Tongue (tissue), 2 donors: ENCODE results near the gene PTPRU. TPM values are rescaled to one million over a fixed set of nuclear protein-coding genes. Genes with fewer than 3 reads are reported as not detected.

Experiments used
- DNase-seq: peaks from one replicate; pipeline ENCODE4 v3.0.0-alpha.2; 2015
- total RNA-seq: library from RNA; depleted of rRNA; stranded (reverse); fragments of >200 nt; gene quantifications from one replicate; pipeline ENCODE4 v1.2.3, GENCODE V29; 2014

PTPRU gene
- total RNA-seq, 1 donor from 2014 or later, result 42.5 TPM

DNA sequence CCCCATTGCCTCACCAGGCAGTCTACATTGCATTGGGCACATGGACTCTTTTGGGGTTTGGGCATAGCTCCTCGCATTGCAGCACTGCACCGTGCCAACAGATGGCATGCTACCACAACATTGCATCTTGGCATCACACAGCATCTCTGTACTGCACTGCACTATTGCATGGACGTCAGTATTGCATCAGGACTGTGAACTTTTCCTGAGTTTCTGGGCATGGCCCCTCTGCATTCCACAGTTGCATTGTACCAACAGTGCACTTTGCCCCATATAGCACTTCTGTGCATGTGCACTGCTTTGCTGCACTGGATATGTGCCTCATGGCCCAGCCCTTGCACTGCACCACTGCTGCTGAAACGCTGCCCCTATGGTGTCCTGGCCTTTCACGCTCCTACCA is 9.6 kb downstream of the PTPRU start:
- peak; percentile 66 for DNase-seq

DNA sequence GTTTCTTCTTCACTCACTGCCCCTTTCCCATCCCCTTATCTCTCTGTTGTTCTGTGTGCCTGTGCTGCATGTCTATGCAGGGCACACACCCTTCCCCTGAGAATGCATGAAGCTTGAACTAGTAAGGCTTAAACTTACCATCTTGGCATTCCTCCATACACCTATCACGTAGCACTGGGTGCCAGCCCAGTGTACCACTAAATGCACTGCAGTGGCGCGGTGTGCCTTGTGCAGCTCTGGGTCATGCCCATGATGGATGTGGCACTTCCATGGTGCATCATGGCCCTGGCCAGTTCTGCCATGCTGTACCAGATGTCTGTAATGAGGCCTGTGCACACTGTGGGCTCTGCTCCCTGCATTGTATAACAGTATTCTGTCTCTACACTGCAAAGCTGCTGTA is 10.7 kb downstream of the PTPRU start:
- DNase-seq, result no peak

DNA sequence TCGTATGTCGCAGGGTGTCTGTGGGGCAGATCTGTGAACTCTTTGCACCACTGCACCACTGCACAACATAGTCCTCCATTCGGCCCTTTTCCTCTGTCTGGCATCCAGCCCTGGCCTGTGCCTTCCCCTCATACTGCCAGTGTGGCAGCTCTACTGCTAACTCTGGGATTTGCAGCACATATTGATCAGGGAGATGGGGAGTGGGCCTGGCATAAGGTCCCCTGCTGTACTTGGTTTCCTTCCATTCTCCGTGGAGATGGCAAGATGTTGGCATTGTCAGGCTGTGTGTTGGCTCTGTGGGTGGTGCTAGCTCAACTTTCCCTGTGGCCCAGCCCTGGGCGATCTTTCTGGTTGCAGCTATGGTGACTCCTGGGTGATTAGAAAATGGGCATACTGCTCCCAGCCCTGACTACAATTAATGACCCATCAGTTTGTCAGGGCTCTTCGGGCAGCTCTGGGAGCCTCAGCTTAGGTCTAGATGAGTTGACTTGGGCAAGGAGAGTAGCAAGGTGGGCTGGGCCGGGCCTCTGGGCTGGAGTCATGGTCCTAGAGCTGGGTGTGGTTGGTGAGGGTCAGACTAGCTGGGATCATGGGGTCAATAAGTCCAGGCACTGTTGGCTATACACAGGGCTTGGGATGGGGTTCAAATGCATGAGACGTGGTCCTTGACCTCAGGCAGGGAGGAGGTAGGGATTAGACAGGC is 11.4 kb downstream of the PTPRU start:
- no peak for DNase-seq

DNA sequence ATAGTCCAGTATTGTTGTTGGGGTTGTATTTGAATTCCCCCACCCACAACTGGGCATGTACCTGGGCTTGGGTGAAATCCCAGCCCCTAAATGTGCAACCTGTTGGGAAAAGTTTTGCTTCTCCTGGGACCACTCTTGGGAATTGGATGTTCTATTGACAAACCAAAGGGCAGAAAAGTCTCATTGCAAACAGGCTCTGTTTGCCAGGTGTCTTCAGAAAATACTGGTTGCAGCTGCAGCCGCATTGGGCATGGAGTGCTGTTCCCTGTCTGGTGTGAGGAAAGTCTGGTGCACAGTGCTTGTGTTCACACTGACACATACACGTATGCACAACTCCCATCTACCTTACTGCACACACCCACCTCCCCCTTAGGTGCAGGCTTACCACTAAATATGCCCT is 12.1 kb downstream of the PTPRU start:
- no peak for DNase-seq

DNA sequence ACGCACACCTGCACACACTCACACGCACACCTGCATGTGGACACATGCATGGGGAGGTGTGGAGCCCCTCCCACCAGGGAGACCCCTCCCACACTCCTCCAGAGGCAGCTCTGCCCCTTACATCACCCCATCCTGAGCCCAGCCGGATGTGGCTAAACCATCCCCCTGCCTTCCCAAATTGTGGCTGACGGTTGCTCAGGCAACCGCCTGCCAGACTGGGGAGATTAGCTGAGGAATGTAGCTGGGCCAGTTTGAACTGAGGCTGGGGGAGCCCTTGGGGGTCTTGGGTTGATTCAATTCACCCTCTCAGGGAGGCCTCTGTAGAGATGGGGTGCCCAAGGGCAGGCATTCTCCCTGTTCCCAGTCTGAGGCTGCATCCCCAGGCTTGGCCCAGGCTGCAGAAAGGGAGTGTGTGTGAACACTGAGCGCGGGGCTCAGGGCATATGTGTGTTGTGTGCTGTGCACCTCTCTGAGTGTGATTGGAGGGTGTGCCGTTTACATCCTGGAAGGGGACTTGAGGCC is 12.9 kb downstream of the PTPRU start:
- DNase-seq, result peak; percentile 61

GRCh38 chr1:29249951-29250581 is 13.7 kb downstream of the PTPRU start:
- no peak for DNase-seq

DNA sequence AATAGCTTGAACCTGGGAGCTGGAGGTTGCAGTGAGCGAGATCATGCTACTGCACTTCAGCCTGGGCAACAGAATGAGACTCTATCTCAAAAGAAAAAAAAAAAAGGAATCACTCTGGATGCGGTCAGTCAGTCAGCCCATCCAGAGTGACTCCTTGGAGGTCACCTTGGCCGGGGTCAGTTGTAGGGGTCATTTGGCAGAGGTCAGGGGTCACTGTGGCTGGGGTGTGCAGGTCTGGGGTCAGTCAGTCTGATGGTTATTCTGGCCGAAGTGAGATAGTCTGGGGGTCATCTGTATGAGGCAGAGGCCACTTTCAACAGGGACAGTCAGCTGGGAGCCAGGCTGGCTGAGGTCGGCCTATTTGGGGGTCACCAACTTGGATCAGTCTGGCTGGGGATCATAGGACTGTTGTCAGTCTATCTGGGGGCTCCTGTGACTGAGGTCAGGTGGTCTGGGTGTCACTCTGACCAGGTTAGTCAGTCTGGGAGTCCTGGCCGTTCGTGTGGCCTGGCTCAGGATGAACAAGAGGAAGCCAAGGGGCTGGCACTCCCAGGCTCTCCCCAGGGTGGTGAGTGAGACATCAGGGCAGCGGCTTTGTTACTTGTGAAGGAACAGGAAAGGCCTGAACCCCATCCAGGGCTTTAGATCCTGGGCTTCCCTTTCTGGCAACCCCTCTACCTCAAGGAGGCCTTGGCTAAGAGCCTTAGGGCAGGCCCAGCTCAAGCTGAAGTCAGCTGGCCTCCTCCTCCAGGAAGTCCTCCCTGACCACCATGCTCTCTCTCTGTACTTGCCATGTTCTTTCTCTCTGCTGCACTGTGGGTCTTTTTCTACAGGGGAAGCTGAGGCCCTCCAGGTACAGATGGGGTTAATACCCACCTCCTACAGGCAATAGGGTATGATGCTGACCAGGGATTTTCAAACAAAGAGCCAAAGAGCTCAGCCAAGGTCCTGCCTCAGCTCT is 15.1 kb downstream of the PTPRU start:
- DNase-seq, result no peak

GRCh38 chr1:29253180-29253579 is 16.9 kb downstream of the PTPRU start:
- DNase-seq, result no peak

GRCh38 chr1:29254346-29254745 is 18.0 kb downstream of the PTPRU start:
- no peak for DNase-seq

GRCh38 chr1:29255134-29255666 is 18.9 kb downstream of the PTPRU start:
- DNase-seq, result no peak

DNA sequence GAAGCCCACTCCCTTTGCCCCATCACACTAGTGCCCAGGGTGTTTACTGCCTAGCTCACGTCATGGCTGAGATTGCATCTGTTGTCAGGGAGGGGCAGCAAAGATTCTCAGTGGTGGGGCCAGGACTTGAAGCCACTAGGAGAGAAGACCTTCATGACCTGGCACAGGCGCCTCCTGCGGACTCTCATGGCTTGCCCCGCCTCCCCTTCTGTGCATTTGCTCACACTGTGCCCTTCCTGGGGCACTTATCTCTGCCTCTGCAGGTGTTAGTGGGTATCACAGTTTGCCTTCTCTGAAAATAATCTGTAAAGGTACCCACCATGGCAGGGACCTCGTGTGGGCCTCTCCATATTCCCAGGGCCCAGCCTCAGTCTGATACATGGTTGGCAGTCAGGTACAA is 20.1 kb downstream of the PTPRU start:
- DNase-seq, result no peak

- DNase-seq, result peak; percentile 52
These were observed 20.9 kb downstream of the PTPRU start for GRCh38 chr1:29256979-29257804.

DNA sequence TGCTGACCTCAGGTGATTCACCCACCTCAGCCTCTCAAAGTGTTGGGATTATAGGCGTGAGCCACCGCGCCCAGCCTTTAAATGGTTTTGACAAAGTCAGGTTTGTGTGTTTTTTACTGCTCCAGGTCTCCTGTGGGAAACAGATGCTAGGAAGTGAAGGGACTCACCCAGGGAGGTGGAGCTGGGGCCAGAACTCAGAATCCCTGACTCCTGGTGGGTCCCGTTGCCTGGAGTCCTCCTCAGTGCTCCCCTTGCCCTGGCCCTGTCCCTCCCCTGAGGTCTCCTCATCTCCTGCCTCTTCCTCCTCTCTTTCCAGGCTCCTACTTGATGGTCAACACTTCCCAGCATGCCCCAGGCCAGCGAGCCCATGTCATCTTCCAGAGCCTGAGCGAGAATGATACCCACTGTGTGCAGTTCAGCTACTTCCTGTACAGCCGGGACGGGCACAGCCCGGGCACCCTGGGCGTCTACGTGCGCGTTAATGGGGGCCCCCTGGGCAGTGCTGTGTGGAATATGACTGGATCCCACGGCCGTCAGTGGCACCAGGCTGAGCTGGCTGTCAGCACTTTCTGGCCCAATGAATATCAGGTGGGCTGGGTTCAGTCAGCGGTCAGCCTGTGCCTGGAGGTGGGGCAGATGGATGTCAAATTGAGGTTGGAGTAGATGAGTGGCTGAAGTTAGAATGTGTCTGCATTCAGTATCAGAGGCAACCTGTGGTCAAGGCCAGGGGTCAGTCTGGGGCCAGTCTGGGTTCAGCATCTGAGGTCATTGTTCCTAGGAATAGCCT is 22.1 kb downstream of the PTPRU start:
- no peak for DNase-seq

DNA sequence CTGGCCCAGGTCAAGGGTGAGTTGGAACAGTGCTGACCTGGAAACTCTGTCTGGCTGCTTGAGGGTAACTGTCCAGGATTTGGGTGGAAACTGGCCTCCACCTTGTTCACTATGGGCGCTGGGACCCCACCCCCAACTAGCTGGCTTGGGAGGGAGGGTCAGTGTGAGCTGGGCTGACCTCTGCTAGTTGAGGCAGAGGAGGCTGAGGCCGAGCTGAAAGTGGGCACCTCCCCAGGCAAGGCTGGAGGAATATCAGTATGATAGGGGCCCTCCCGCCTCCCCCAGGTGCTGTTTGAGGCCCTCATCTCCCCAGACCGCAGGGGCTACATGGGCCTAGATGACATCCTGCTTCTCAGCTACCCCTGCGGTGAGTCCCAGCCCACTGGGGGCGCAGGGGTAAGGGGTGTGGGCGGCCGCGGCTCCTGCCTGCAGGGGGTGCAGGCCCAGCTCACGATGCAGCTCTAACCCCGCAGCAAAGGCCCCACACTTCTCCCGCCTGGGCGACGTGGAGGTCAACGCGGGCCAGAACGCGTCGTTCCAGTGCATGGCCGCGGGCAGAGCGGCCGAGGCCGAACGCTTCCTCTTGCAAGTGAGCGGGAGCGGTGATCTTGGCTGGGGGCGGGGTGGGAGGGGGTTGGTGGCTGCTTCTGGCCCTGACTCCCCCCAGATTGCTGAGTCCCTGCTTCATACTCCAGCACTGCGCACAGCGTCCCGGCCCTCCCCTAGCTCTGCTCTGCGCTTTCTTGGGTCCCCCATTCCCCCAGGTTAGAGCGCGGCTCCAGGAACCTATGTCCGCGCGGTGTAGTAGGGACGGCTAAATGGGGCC is 22.9 kb downstream of the PTPRU start:
- no peak for DNase-seq

DNA sequence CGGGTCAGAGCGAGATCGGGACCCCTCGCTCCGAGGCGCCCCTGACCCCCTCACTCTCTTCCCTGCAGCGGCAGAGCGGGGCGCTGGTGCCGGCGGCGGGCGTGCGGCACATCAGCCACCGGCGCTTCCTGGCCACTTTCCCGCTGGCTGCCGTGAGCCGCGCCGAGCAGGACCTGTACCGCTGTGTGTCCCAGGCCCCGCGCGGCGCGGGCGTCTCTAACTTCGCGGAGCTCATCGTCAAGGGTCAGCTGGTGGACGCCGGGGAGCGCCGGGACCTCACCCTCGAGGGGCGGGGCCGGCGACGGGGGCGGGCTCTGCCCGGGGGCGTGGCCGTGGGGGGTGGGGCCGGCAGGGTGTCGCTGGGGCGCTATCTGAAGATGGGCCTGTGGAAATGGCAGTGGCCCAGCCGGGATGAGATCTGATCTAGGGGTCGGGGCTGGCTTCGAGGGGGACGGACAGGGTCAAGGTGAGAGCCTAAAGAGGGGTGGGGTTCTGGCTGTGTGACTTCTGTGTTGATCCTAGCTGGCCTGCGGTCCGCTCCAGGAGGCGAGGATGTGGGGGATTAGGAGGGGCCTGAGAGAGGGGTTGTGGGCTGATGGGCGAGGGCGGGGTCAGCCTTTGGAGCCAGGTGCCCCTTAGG is 23.6 kb downstream of the PTPRU start:
- DNase-seq, result peak; percentile 58

DNA sequence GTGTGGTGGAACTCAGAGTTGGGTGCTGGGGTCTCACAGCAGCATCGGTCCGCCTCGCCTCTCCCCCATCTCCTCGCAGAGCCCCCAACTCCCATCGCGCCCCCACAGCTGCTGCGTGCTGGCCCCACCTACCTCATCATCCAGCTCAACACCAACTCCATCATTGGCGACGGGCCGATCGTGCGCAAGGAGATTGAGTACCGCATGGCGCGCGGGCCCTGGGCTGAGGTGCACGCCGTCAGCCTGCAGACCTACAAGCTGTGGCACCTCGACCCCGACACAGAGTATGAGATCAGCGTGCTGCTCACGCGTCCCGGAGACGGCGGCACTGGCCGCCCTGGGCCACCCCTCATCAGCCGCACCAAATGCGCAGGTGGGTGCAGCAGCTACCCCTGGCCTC is 24.2 kb downstream of the PTPRU start:
- DNase-seq, result no peak

DNA sequence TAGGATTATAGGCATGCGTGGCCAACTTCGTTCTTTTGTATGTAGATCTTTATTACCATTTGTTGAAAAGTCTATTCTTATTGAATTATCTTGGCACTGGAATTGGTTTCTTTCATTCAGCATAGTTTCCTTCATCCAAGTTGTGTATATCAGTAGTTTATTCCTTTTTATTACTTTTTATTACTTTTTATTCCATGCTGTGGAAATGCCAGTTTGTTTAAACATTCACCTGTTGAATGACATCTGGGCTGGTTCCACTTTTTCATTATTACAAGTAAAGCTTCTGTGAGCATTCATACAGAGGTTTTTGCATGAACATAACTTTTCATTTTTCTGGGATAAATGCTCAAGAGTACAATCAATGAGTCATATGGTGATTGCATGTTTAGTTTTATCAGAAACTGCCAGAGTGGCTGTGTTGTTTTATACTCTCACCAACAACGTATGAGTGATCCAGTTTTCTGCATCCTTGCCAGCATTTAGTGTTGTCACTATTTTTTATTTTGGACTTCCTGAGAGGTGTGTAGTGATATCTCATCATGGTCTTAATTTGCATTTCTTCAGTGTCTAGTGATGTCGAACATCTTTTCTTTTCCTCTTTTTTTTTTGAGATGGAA is 28.6 kb downstream of the PTPRU start:
- no peak for DNase-seq

DNA sequence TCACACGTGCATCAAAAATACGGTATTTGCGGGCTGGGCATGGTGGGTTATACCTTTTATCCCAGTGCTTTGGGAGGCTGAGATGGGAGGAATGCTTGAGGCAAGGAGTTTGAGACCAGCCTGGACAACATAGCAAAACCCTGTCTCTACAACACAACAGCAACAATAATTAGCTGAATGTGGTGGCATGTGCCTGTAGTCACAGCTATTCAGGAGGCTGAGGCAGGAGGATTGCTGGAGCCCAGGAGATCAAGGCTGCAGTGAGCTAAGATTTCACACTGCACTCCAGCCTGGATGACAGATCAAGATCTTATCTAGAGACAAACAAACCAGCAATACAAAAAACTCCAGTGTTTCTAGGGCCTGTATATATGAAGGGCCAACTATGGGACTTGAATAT is 30.6 kb downstream of the PTPRU start:
- DNase-seq, result no peak
